Measurements from ENCODE around the gene STXBP1. TPM values are rescaled to one million over a fixed set of nuclear protein-coding genes. Genes with fewer than 3 reads are reported as not detected.

STXBP1 gene
- total RNA-seq, 4 donors from 2014 or later, result 3.4 to 36.8 (median 9.2) TPM

- no peaks in the 10 kb centered on the region for H3K4me1 ChIP-seq
- ATAC-seq, result no peak
- TF ChIP-seq POLR2A (IDR thresholded peaks at IDR 0.05), result no peak
- in situ Hi-C loops (cut with MboI; ENCODE audit: low sequenced_read_pairs in 4 of 4) (loop anchor here in 1 of 4 donors (10.0 kb wide), 1 partner anchor 232 kb away; no protein-coding TSS in a partner anchor), intact Hi-C loops (cut with DNase I; ENCODE audit: low total_unique reads) (no loop called here)
- no peak overlapping the region for H3K4me3 ChIP-seq
- no peak overlapping the region for H3K27ac ChIP-seq
- H3K27me3 ChIP-seq, result no peaks in the 10 kb centered on the region
- no peak for DNase-seq
- H3K9me3 ChIP-seq, result no peaks in the 10 kb centered on the region
- H3K36me3 ChIP-seq, result peaks cover 0 to 4% of the 10 kb centered on the region in 2 donors
Measured at GRCh38 chr9:127726871-127727270, 114.8 kb downstream of the STXBP1 start.

GRCh38 chr9:127728808-127729207 lies 116.7 kb downstream of the STXBP1 start:
- no peak for DNase-seq
- ATAC-seq, result no peak
- H3K36me3 ChIP-seq, result peaks cover 0 to 18% of the 10 kb centered on the region in 2 donors
- intact Hi-C loops (cut with DNase I; ENCODE audit: low total_unique reads) (no loop called here), in situ Hi-C loops (cut with MboI; ENCODE audit: low sequenced_read_pairs in 4 of 4) (loop anchor here in 1 of 4 donors (10.0 kb wide), 1 partner anchor 234 kb away; no protein-coding TSS in a partner anchor)
- TF ChIP-seq CTCF (IDR thresholded peaks at IDR 0.05 in 4 of 5, conservative IDR thresholded peaks at IDR 0.05 in 1 of 5) (no peak), POLR2A (IDR thresholded peaks at IDR 0.05) (no peak)
- peaks cover 0 to under 1% of the 10 kb centered on the region in 2 donors for H3K4me1 ChIP-seq
- no peaks in the 10 kb centered on the region for H3K27me3 ChIP-seq
- no peaks in the 10 kb centered on the region for H3K9me3 ChIP-seq
- H3K27ac ChIP-seq, result no peak overlapping the region
- H3K4me3 ChIP-seq, result no peak overlapping the region

GRCh38 chr9:127729522-127730256 lies 117.6 kb downstream of the STXBP1 start:
- Histone ChIP-seq H3K4me1 (peaks cover 6 to 7% of the 10 kb centered on the region in 2 donors), H3K9me3 (no peaks in the 10 kb centered on the region), H3K4me3 (no peak overlapping the region), H3K27me3 (no peaks in the 10 kb centered on the region), H3K27ac (no peak overlapping the region), H3K36me3 (peaks cover 0 to 18% of the 10 kb centered on the region in 2 donors)
- no peak for DNase-seq
- intact Hi-C loops (cut with DNase I; ENCODE audit: low total_unique reads), result no loop called here
- TF ChIP-seq CTCF (IDR thresholded peaks at IDR 0.05 in 4 of 5, conservative IDR thresholded peaks at IDR 0.05 in 1 of 5), result no peak
- no peak for TF ChIP-seq POLR2A (IDR thresholded peaks at IDR 0.05)
- in situ Hi-C loops (cut with MboI; ENCODE audit: low sequenced_read_pairs in 4 of 4), result loop anchor here (5.0 to 10.0 kb wide), 7 partner anchors 55 to 235 kb away; partner anchors contain the start of gene CDK9 (in 1 of the 4)
- no peak for ATAC-seq

- DNase-seq, result no peak
- in situ Hi-C loops (cut with MboI; ENCODE audit: low sequenced_read_pairs in 4 of 4) (loop anchor here (5.0 to 10.0 kb wide), 6 partner anchors 55 to 225 kb away; partner anchors contain the start of gene CDK9 (in 1 of the 4)), intact Hi-C loops (cut with DNase I; ENCODE audit: low total_unique reads) (no loop called here)
- Histone ChIP-seq H3K36me3 (peaks cover 0 to 18% of the 10 kb centered on the region in 2 donors), H3K4me3 (no peak overlapping the region), H3K4me1 (peaks cover 6 to 7% of the 10 kb centered on the region in 2 donors), H3K27ac (no peak overlapping the region), H3K9me3 (no peaks in the 10 kb centered on the region), H3K27me3 (no peaks in the 10 kb centered on the region)
- TF ChIP-seq CTCF (IDR thresholded peaks at IDR 0.05 in 4 of 5, conservative IDR thresholded peaks at IDR 0.05 in 1 of 5) (no peak), POLR2A (IDR thresholded peaks at IDR 0.05) (no peak)
- no peak for ATAC-seq
Measured at GRCh38 chr9:127730262-127730661, 118.2 kb downstream of the STXBP1 start.

GRCh38 chr9:127730799-127731410 lies 118.8 kb downstream of the STXBP1 start:
- no peak for TF ChIP-seq CTCF (IDR thresholded peaks at IDR 0.05 in 4 of 5, conservative IDR thresholded peaks at IDR 0.05 in 1 of 5)
- no peak for TF ChIP-seq POLR2A (IDR thresholded peaks at IDR 0.05)
- H3K36me3 ChIP-seq, result peaks cover 0 to 18% of the 10 kb centered on the region in 2 donors
- no peak for DNase-seq
- no peaks in the 10 kb centered on the region for H3K9me3 ChIP-seq
- in situ Hi-C loops (cut with MboI; ENCODE audit: low sequenced_read_pairs in 4 of 4) (loop anchor here (5.0 to 10.0 kb wide), 6 partner anchors 54 to 226 kb away; partner anchors contain the start of gene CDK9 (in 1 of the 4)), intact Hi-C loops (cut with DNase I; ENCODE audit: low total_unique reads) (no loop called here)
- ATAC-seq, result no peak
- no peak overlapping the region for H3K4me3 ChIP-seq
- H3K4me1 ChIP-seq, result peaks cover 12 to 13% of the 10 kb centered on the region in 2 donors
- no peaks in the 10 kb centered on the region for H3K27me3 ChIP-seq
- H3K27ac ChIP-seq, result no peak overlapping the region

All from gastrocnemius medialis (tissue), 4 donors.